CD14-positive monocyte (primary cell): Measurements from ENCODE around the gene KCNH5. TPM values are rescaled to one million over a fixed set of nuclear protein-coding genes. Genes with fewer than 3 reads are reported as not detected.

Experiments
- DNase-seq, 3 donors: peaks; one replicate each; pipeline ENCODE4 v3.0.0-alpha.2; 2011 to 2022
- H2AFZ ChIP-seq: 2 replicates; pipeline ENCODE4 v1.6.0; 2012; ENCODE audit warnings: mild to moderate bottlenecking, low read depth, low read length, inconsistent platforms; ENCODE audit not compliant: insufficient read depth, poor library complexity, severe bottlenecking
- H3K27ac ChIP-seq, 2 donors: 1 replicate in 1 of 2; 2 replicates in 1 of 2; pipeline ENCODE4 v1.5.1; 2012 to 2013; ENCODE audit warnings: low read length in 2 of 2, control low read depth in 1 of 2, inconsistent platforms in 1 of 2, low read depth in 1 of 2, mild to moderate bottlenecking in 1 of 2
- H3K27me3 ChIP-seq, 2 donors: one replicate each; pipeline versions ENCODE4 v1.6.0 to v1.6.1; 2011 to 2013; ENCODE audit warnings: low read length in 2 of 2; ENCODE audit not compliant: control insufficient read depth in 2 of 2, insufficient read depth in 2 of 2
- H3K36me3 ChIP-seq, 2 donors: replicated peaks in 1 of 2; 1 replicate in 1 of 2; 2 replicates in 1 of 2; pipeline versions ENCODE4 v1.5.1 to v1.6.1; 2012 to 2013; ENCODE audit warnings: low read length in 2 of 2, control low read depth in 1 of 2, inconsistent platforms in 1 of 2, mild to moderate bottlenecking in 1 of 2; ENCODE audit not compliant: insufficient read depth in 2 of 2, control insufficient read depth in 1 of 2
- H3K4me1 ChIP-seq, 2 donors: 1 replicate in 1 of 2; 2 replicates in 1 of 2; pipeline versions ENCODE4 v1.5.1 to v1.6.1; 2012 to 2013; ENCODE audit warnings: low read length in 2 of 2, control low read depth in 1 of 2, inconsistent platforms in 1 of 2, mild to moderate bottlenecking in 1 of 2, moderate library complexity in 1 of 2; ENCODE audit not compliant: insufficient read depth in 2 of 2, control insufficient read depth in 1 of 2
- H3K4me2 ChIP-seq: replicated peaks from 2 replicates; pipeline ENCODE3; 2012; ENCODE audit warnings: low read length, moderate library complexity, mild to moderate bottlenecking; ENCODE audit not compliant: poor library complexity, severe bottlenecking; ENCODE audit errors: extremely low read depth
- H3K4me3 ChIP-seq, 3 experiments: fragments of 200-600 bp in 1 of 3; sonication (generic) in 1 of 3; replicated peaks in 1 of 3; 1 replicate in 2 of 3; 2 replicates in 1 of 3; pipeline ENCODE4 v1.5.1; 2011 to 2013; ENCODE audit warnings: low read length in 3 of 3, mild to moderate bottlenecking in 3 of 3, control low read depth in 2 of 3, low read depth in 2 of 3, inconsistent platforms in 1 of 3, moderate library complexity in 1 of 3
- H3K79me2 ChIP-seq: 2 replicates; pipeline ENCODE4 v1.6.0; 2012; ENCODE audit warnings: mild to moderate bottlenecking, control low read depth, inconsistent platforms, low read length, moderate library complexity; ENCODE audit not compliant: insufficient read depth
- H3K9ac ChIP-seq: 2 replicates; pipeline ENCODE4 v1.6.0; 2017; ENCODE audit warnings: low read length, mild to moderate bottlenecking; ENCODE audit not compliant: insufficient read depth, poor library complexity, severe bottlenecking
- H3K9me3 ChIP-seq, 2 donors: replicated peaks in 1 of 2; 1 replicate in 1 of 2; 2 replicates in 1 of 2; pipeline versions ENCODE4 v1.5.1 to v1.6.1; 2012 to 2013; ENCODE audit warnings: low read length in 2 of 2, control low read depth in 1 of 2; ENCODE audit not compliant: control insufficient read depth in 1 of 2, insufficient read depth in 1 of 2
- H4K20me1 ChIP-seq: 2 replicates; pipeline ENCODE4 v1.6.0; 2012; ENCODE audit warnings: mild to moderate bottlenecking, low read length, control low read depth, moderate library complexity; ENCODE audit not compliant: insufficient read depth
- H3K27ac Mint-ChIP-seq, 7 donors: one replicate each; pipeline ENCODE4 v1.8.0; 2020; ENCODE audit warnings: mild to moderate bottlenecking in 7 of 7, mixed read lengths in 7 of 7, moderate library complexity in 6 of 7, inconsistent platforms in 2 of 7
- H3K27me3 Mint-ChIP-seq, 3 donors: one replicate each; pipeline ENCODE4 v1.8.0; 2021 to 2022; ENCODE audit warnings: low read depth in 3 of 3, mild to moderate bottlenecking in 3 of 3, mixed read lengths in 3 of 3, moderate library complexity in 3 of 3, inconsistent platforms in 1 of 3
- H3K36me3 Mint-ChIP-seq, 2 donors: one replicate each; pipeline ENCODE4 v1.8.0; 2020; ENCODE audit warnings: mixed read lengths in 2 of 2, inconsistent platforms in 1 of 2, mild to moderate bottlenecking in 1 of 2
- H3K4me1 Mint-ChIP-seq: one replicate; pipeline ENCODE4 v1.8.0; 2020; ENCODE audit warnings: mild to moderate bottlenecking, mixed read lengths
- H3K4me3 Mint-ChIP-seq, 2 donors: one replicate each; pipeline ENCODE4 v1.8.0; 2020; ENCODE audit warnings: mild to moderate bottlenecking in 2 of 2, mixed read lengths in 2 of 2, moderate library complexity in 1 of 2
- H3K9me3 Mint-ChIP-seq, 7 donors: one replicate each; pipeline ENCODE4 v1.8.0; 2020 to 2022; ENCODE audit warnings: mixed read lengths in 7 of 7, mild to moderate bottlenecking in 6 of 7, moderate library complexity in 6 of 7, inconsistent platforms in 2 of 7
- WGBS: methylation state at CpG from one replicate; pipeline ENCODE4 v1.1.5; 2013; ENCODE audit warnings: missing lambda C conversion rate; ENCODE audit not compliant: insufficient coverage; 5-methylcytosine and 5-hydroxymethylcytosine counted together
- intact Hi-C, 2 donors: fragments of 100-400 bp; cut with micrococcal nuclease; formaldehyde crosslinking; loops; one replicate each; pipeline versions ENCODE4 v1.15.0 to v1.15.1; 2023
- polyA plus RNA-seq, 3 donors: library from polyadenylated mRNA; depleted of rRNA in 1 of 3; unstranded in 2 of 3; stranded (reverse) in 1 of 3; fragments of 300-500 nt in 2 of 3; fragments of >200 nt in 1 of 3; fragmentation: Illumina TruSeq in 2 of 3; gene quantifications; 1 replicate in 2 of 3; 2 replicates in 1 of 3; pipeline ENCODE4 v1.2.3, GENCODE V29; 2012 to 2021
- TF ChIP-seq, protein P1 (sequence below): fragments of 200-600 bp; IDR thresholded peaks from one replicate; pipeline ENCODE4 v1.8.0; 2022; ENCODE audit warnings: antibody characterized with exemption, mild to moderate bottlenecking

Gene KCNH5
- polyA plus RNA-seq, 3 donors = not detected

DNA sequence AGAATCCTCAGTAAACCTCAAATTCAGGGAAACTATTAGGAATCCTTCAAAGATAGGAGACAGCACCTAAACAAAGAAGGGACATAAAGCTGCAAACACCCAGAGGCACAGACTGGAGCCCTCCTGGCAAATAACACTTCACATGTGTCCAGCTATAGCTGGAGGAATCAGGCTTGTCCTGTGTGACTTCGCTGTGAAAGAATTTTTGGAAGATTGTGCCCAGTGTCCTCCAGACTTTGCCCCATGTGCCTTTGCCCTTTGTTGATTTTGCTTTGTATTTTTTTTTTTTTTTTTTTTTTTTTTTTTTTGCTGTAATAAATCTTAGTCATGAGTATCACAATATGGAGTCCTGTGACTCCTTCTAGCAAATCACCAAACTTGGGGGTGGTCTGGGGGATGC, 136.8 kb downstream of the KCNH5 start:
- H3K27ac Mint-ChIP-seq = no peak overlapping the region
- no peaks in the 10 kb centered on the region for H3K4me1 Mint-ChIP-seq
- Histone ChIP-seq H3K27me3 (no peaks in the 10 kb centered on the region), H3K9ac (no peak overlapping the region), H3K27ac (no peak overlapping the region), H3K36me3 (no peaks in the 10 kb centered on the region), H3K4me2 (no peak overlapping the region), H2AFZ (no peak overlapping the region), H3K9me3 (no peaks in the 10 kb centered on the region), H3K4me1 (no peaks in the 10 kb centered on the region), H3K79me2 (no peaks in the 10 kb centered on the region), H4K20me1 (no peaks in the 10 kb centered on the region), H3K4me3 (no peak overlapping the region)
- no peaks in the 10 kb centered on the region for H3K36me3 Mint-ChIP-seq
- intact Hi-C loops = no loop called here
- no peak for DNase-seq
- H3K4me3 Mint-ChIP-seq = no peak overlapping the region
- WGBS = no CpG with 5 or more reads among the region's 1 CpG
- TF ChIP-seq, protein P1, sequence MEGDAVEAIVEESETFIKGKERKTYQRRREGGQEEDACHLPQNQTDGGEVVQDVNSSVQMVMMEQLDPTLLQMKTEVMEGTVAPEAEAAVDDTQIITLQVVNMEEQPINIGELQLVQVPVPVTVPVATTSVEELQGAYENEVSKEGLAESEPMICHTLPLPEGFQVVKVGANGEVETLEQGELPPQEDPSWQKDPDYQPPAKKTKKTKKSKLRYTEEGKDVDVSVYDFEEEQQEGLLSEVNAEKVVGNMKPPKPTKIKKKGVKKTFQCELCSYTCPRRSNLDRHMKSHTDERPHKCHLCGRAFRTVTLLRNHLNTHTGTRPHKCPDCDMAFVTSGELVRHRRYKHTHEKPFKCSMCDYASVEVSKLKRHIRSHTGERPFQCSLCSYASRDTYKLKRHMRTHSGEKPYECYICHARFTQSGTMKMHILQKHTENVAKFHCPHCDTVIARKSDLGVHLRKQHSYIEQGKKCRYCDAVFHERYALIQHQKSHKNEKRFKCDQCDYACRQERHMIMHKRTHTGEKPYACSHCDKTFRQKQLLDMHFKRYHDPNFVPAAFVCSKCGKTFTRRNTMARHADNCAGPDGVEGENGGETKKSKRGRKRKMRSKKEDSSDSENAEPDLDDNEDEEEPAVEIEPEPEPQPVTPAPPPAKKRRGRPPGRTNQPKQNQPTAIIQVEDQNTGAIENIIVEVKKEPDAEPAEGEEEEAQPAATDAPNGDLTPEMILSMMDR = no peak
- H3K9me3 Mint-ChIP-seq = peaks cover 0 to 11% (median 4%) of the 10 kb centered on the region in 7 donors
- H3K27me3 Mint-ChIP-seq = no peaks in the 10 kb centered on the region

DNA sequence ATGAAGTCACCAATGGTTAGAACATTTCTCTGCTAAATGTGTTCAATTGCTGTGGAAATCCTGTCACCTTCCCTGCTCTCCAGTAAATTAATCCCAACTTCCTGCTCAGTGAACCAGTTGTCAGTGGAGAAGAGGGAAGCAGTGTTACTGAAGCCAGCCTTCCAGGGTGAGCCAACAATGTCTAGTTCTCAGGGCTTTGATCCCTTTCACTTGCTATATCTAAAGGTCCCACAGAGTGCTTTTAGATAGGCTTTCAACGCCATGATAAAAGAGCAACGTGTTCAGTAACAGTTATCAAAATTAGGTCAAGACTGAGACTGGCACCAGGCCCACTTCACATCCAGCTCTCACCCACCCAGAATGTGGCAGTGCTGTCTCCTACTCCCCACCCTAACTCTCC, 139.7 kb downstream of the KCNH5 start:
- H3K4me3 ChIP-seq = no peak overlapping the region
- H3K4me2 ChIP-seq = no peak overlapping the region
- no peak overlapping the region for H3K9ac ChIP-seq
- H2AFZ ChIP-seq = no peak overlapping the region
- H3K9me3 ChIP-seq = no peaks in the 10 kb centered on the region
- Mint-ChIP-seq H3K4me1 (no peaks in the 10 kb centered on the region), H3K9me3 (peaks cover 0 to 10% (median 2%) of the 10 kb centered on the region in 7 donors), H3K36me3 (no peaks in the 10 kb centered on the region), H3K4me3 (no peak overlapping the region), H3K27ac (no peak overlapping the region), H3K27me3 (no peaks in the 10 kb centered on the region)
- no peaks in the 10 kb centered on the region for H3K79me2 ChIP-seq
- H4K20me1 ChIP-seq = no peaks in the 10 kb centered on the region
- intact Hi-C loops = no loop called here
- H3K27ac ChIP-seq = no peak overlapping the region
- no peaks in the 10 kb centered on the region for H3K36me3 ChIP-seq
- 90% methylated on average over 2 of the region's 2 CpGs for WGBS
- no peaks in the 10 kb centered on the region for H3K27me3 ChIP-seq
- TF ChIP-seq, protein P1 = no peak
- no peaks in the 10 kb centered on the region for H3K4me1 ChIP-seq
- DNase-seq = no peak
